HG02610 (cell line): ENCODE measurements around the gene TBRG1.

Experiments
- ATAC-seq: cut with Tn5 transposase; IDR thresholded peaks from one replicate; pipeline ENCODE4 v1.9.1; 2021; ENCODE audit warnings: mild to moderate bottlenecking, moderate library complexity; ENCODE audit not compliant: unreplicated experiment

The TBRG1 gene

GRCh38 chr11:124658501-124658900 lies 35.8 kb downstream of the TBRG1 start:
- ATAC-seq: no peak

- no peak for ATAC-seq
Measured at GRCh38 chr11:124658986-124659385, 36.3 kb downstream of the TBRG1 start.

DNA sequence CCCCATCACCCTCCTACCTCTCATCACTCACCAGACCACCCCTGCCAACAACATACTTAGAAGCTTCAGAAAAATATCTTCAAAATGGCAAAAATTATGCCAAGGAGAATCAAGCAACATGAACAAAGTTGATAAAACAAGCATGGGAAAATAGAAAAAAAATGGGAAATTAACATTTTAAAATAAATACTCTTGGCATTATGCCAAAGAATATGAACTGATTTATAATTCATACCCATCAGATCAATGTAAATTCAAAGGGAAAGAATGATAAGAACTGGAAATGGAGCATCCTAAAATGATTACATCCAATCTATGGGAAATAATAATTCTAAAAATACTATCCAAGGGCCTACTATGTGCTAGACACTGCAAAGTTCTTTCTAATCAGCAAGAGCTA lies 38.9 kb downstream of the TBRG1 start:
- ATAC-seq: no peak

DNA sequence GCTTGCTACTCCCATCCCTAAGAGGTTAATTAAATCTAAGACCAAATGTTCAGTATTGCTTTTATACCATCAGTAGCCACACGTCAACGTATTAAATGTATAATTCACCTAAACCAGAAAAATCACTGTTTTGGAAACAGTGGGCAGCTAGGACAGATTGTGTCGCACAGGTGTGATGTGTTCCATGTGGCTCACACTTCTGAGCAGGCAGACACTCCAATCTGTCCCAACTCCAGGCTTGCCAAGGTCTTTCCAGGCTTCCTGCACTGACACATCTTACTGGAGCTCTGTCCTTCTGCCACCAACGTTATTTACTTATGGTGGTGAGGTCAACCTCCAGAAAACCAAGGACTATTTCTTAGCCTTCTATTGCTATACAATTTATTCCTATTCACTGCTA lies 39.4 kb downstream of the TBRG1 start:
- no peak for ATAC-seq

GRCh38 chr11:124663861-124664260 lies 41.2 kb downstream of the TBRG1 start:
- ATAC-seq: no peak

- ATAC-seq: no peak
Measured at GRCh38 chr11:124667601-124668000, 44.9 kb downstream of the TBRG1 start.

GRCh38 chr11:124669193-124669592 lies 46.5 kb downstream of the TBRG1 start:
- peak; percentile 28 for ATAC-seq

- ATAC-seq: no peak
Measured at GRCh38 chr11:124670732-124671131, 48.1 kb downstream of the TBRG1 start.

- ATAC-seq: no peak
Measured at GRCh38 chr11:124672536-124673215, 50.0 kb downstream of the TBRG1 start.

DNA sequence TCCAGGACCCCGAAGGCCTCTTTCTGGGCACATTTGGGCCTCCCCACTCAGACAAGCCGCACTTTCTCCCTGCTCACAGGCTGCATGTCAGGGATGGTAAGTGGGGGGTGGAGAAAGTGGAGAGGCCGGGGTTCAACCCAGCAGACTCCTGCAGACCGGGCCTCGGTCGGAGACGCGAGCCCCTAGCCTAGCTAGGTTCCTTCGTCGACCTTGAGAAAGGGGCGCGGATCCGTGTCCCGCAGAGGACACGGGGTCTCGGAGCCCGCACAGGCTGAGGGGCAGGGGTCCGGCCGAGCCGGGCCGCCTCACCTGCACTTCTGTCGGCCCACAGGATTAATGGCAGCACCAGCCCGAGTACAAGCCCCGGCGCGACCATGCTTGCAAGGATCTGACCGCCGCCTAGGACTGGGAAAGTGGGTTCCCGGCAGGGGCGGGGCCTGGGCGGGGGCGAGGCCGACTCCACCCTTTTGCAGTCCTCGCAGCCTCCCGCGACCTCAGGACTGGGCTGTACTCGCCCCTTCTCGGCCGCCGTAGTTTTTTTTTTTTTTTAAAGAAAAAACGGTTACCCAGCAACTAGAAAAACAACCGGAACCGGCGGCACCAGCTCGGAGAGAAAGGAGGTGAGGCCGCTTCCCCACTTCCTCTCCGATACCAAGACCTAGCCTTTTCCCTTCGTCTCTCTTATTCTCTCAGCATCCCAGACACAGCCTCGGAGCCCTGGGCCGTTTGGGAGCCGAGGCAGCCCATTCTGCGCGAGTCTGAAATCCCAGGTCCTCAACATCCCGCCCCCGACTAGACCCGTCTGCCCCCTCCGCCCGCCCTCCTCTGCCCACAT lies 50.9 kb downstream of the TBRG1 start, which contains the start of the genes SIAE and SPA17:
Gene SIAE, minus strand, starts transcription at position 407 of the 835 bp plus-strand sequence. Its CDS starts 31 bp downstream, at position 376.
Gene SPA17, plus strand, starts transcription at position 572 of the 835 bp plus-strand sequence. CDS start 1,361 bp downstream, outside the sequence.
- ATAC-seq: peak; percentile 82

DNA sequence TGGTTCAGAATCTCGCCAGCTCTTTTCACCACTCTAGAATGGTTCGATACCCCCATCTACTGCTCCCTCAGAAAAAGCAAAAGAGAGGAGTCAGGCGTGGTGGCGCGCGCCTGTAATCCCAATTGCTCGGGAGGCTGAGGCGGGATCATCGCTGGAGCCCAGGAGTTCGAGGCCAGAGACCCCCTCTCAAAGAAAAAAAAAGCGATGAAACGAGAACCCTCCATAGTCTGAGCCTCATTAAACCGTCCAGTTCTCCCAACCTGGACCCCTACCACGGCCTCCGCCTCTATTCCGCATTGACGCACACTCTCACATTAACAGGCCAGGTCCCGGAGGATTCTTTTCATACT lies 51.5 kb downstream of the TBRG1 start:
- no peak for ATAC-seq

DNA sequence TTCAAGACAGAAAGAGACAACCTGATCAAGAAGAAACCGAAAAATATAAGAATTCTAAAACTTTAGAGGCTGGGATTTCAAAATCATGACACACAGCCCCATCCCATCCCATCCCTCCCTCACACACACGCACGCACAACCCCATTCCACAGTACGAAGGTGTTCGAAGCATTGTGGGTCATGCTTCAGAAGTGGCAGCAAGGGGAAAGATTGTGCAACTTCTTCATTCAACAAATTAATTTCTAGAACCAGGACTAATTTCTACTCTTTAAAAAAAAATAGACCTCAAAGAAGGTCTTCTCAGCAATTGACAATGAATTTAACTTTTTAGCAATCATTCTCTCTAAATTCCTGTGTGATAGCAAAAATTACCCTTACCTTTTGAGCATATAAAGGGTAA lies 51.9 kb downstream of the TBRG1 start:
- ATAC-seq: no peak

- ATAC-seq: no peak
Measured at GRCh38 chr11:124676386-124676785, 53.7 kb downstream of the TBRG1 start.

DNA sequence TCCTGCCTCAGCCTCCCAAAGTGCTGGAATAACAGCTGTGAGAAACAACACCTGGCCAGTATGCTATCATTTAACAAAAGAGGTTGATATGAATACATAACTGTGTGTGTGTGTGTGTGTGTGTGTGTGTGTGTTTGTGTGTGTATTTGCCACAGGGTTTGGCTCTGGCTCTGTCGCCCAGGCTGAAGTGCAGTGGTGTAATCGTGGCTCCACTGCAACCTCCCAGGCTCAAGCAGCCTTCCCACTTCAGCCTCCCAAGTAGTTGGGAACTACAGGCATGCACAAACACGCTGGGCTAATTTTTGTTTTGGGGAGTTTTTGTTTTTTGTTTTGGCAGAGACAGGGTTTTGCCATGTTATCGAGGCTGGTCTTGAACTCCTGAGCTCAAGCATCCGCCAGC lies 55.8 kb downstream of the TBRG1 start:
- no peak for ATAC-seq

DNA sequence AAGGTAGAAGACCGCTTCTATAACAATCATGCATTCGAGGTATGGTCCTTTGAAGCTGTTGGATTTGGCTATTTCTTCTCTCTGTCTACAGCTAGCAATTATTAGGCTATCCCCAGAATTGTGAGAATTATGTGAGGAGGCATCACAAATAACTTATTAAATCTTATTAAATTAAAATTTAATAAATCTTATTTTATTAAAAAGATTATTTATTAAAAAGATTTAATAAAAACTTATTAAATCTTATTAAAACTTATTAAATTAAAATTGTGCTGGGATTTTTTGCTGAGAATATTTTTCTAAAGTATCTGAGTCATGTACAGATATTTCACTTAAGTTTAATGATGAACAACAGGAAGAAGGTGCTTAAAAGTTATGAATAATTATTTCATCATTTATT lies 58.8 kb downstream of the TBRG1 start:
- no peak for ATAC-seq

DNA sequence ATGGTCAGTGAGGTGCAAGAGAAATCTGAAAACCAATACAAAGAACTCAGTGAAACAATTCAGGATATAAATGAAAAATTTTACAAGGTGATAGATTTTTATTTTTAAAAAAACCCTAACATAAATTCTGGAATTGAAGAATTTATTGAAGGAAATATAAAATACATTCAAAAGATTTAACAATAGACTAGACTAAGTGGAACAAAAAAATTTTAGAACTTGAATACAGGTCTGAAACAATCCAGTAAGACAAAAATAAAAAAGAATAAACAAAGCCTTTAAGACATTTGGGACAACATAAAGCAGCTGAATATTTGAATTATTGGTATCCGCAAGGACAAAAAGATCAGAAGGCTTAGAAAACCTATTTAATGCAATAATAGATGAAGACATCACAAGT lies 59.8 kb downstream of the TBRG1 start:
- ATAC-seq: no peak
